ENCODE measurements around the gene PRMT1. TPM values are rescaled to one million over a fixed set of nuclear protein-coding genes. Genes with fewer than 3 reads are reported as not detected.
A peak's percentile ranks its signal among the peaks of the same experiment; 100 is the strongest.

The PRMT1 gene
- total and polyA plus RNA-seq, 4 donors, result 150 to 249 (median 204) TPM

GRCh38 chr19:49657493-49658138 is 19.5 kb upstream of the PRMT1 start:
- Histone ChIP-seq H3K4me3 (ENCODE audit: low read depth, low read length) (no peak overlapping the region), H3K9me3 (ENCODE audit: control insufficient read depth, insufficient read depth, low read length) (no peaks in the 10 kb centered on the region), H3K4me1 (ENCODE audit: control insufficient read depth, insufficient read depth, low read length) (no peaks in the 10 kb centered on the region), H3K27ac (ENCODE audit: low read depth, low read length) (no peak overlapping the region), H3K27me3 (ENCODE audit: control insufficient read depth, insufficient read depth, low read length) (no peaks in the 10 kb centered on the region), H3K36me3 (ENCODE audit: control insufficient read depth, insufficient read depth, low read length) (peaks cover 100% of the 10 kb centered on the region)
- DNase-seq (ENCODE audit: low read depth in 4 of 6, low spot score in 6 of 6), result no peak
- 94% methylated on average over 22 of the region's 22 CpGs for WGBS (ENCODE audit: insufficient coverage)

- Histone ChIP-seq H3K36me3 (ENCODE audit: control insufficient read depth, insufficient read depth, low read length) (peaks cover 100% of the 10 kb centered on the region), H3K4me1 (ENCODE audit: control insufficient read depth, insufficient read depth, low read length) (no peaks in the 10 kb centered on the region), H3K27me3 (ENCODE audit: control insufficient read depth, insufficient read depth, low read length) (no peaks in the 10 kb centered on the region), H3K9me3 (ENCODE audit: control insufficient read depth, insufficient read depth, low read length) (no peaks in the 10 kb centered on the region), H3K27ac (ENCODE audit: low read depth, low read length) (no peak overlapping the region), H3K4me3 (ENCODE audit: low read depth, low read length) (no peak overlapping the region)
- 95% methylated on average over 11 of the region's 15 CpGs for WGBS (ENCODE audit: insufficient coverage)
- no peak for DNase-seq (ENCODE audit: low read depth in 4 of 6, low spot score in 6 of 6)
These were observed 18.9 kb upstream of the PRMT1 start for GRCh38 chr19:49658139-49658517.

GRCh38 chr19:49658566-49659442 is 18.3 kb upstream of the PRMT1 start:
- Histone ChIP-seq H3K9me3 (ENCODE audit: control insufficient read depth, insufficient read depth, low read length) (no peaks in the 10 kb centered on the region), H3K27ac (ENCODE audit: low read depth, low read length) (no peak overlapping the region), H3K36me3 (ENCODE audit: control insufficient read depth, insufficient read depth, low read length) (peaks cover 94% of the 10 kb centered on the region), H3K27me3 (ENCODE audit: control insufficient read depth, insufficient read depth, low read length) (no peaks in the 10 kb centered on the region), H3K4me1 (ENCODE audit: control insufficient read depth, insufficient read depth, low read length) (peaks cover 5% of the 10 kb centered on the region), H3K4me3 (ENCODE audit: low read depth, low read length) (no peak overlapping the region)
- WGBS (ENCODE audit: insufficient coverage), result 96% methylated on average over 10 of the region's 12 CpGs
- no peak for DNase-seq (ENCODE audit: low read depth in 4 of 6, low spot score in 6 of 6)

DNA sequence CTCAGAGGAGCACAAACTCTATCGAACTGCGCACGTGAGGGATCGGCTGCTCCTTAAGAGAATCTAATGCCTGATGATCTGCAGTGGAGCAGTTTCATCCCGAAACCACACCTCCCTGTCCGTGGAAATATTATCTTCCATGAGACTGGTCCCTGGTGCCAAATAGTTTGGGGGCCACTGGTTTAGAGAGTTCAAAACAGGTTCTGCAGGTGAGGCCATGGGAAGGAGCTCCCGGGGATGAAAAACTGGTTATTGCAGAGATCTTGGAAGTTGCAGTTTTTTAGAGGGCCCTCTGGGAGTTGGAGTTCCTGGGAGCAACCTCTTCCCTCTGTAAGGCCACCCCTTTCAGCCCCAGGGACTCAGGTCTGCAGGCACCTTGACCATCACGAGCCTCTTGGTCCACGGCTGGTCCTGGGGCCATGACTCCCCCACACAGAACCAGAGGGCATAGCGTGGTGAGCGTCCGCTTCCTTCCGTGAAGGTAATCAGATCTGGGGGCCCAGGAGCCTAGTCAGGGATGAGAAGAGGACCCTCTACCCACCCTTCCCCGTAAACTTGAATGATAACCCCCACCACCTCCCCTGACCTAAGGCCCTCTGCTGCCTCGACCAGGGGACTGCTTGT is 16.6 kb upstream of the PRMT1 start:
- Histone ChIP-seq H3K4me3 (ENCODE audit: low read depth, low read length) (no peak overlapping the region), H3K9me3 (ENCODE audit: control insufficient read depth, insufficient read depth, low read length) (no peaks in the 10 kb centered on the region), H3K4me1 (ENCODE audit: control insufficient read depth, insufficient read depth, low read length) (peaks cover 21% of the 10 kb centered on the region), H3K27me3 (ENCODE audit: control insufficient read depth, insufficient read depth, low read length) (no peaks in the 10 kb centered on the region), H3K27ac (ENCODE audit: low read depth, low read length) (no peak overlapping the region), H3K36me3 (ENCODE audit: control insufficient read depth, insufficient read depth, low read length) (peaks cover 78% of the 10 kb centered on the region)
- WGBS (ENCODE audit: insufficient coverage), result 85% methylated on average over 6 of the region's 15 CpGs
- DNase-seq (ENCODE audit: low read depth in 4 of 6, low spot score in 6 of 6), result no peak

DNA sequence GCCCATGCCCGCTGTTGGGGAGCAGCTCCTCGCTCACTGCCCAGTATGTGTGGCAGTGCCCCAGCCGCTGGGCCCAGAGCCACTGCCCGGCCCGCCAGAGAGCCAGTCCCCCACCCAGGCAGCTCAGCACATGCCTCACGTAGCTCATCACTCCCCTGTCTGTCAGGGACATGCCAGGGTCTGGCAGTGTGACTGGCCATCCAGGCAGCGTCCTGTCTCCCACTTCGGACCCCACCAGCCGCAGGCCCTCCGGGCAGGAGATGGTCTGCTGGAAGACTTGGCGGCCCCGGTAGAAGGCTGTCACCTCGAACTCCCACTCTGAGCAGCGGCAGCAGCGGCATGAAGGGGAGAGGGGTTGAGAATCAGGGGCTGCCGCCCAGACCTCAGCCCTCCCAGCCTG is 15.1 kb upstream of the PRMT1 start:
- H3K36me3 ChIP-seq (ENCODE audit: control insufficient read depth, insufficient read depth, low read length), result peaks cover 62% of the 10 kb centered on the region
- WGBS (ENCODE audit: insufficient coverage), result 94% methylated on average over 15 of the region's 16 CpGs

DNA sequence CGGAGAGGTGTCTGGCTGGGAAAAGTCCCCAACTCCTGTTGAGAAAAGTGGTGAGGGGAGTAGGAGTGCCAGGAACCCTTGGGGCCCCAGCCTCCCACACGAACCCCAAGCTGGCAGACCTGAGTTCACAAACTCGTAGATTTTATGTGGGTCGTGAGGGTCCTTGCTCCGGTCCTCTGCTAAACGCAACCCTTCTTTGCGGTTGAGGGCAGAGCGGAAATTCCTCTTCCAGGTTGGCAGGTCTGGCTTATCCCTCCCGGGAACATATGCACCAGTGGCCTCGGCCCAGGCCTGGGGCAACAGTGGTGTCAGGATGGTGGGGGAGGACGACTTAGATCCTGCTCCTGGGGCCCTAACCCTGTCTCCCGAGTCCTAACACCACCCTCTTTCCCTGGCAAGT is 13.8 kb upstream of the PRMT1 start:
- Histone ChIP-seq H3K27ac (ENCODE audit: low read depth, low read length) (no peak overlapping the region), H3K9me3 (ENCODE audit: control insufficient read depth, insufficient read depth, low read length) (no peaks in the 10 kb centered on the region), H3K36me3 (ENCODE audit: control insufficient read depth, insufficient read depth, low read length) (peaks cover 50% of the 10 kb centered on the region), H3K27me3 (ENCODE audit: control insufficient read depth, insufficient read depth, low read length) (no peaks in the 10 kb centered on the region), H3K4me3 (ENCODE audit: low read depth, low read length) (no peak overlapping the region), H3K4me1 (ENCODE audit: control insufficient read depth, insufficient read depth, low read length) (peaks cover 35% of the 10 kb centered on the region)
- 92% methylated on average over 10 of the region's 12 CpGs for WGBS (ENCODE audit: insufficient coverage)
- no peak for DNase-seq (ENCODE audit: low read depth in 4 of 6, low spot score in 6 of 6)

More for the DNA sequence above, 15.1 kb upstream of the PRMT1 start:
- H3K27me3 ChIP-seq (ENCODE audit: control insufficient read depth, insufficient read depth, low read length), result no peaks in the 10 kb centered on the region
- no peak overlapping the region for H3K27ac ChIP-seq (ENCODE audit: low read depth, low read length)
- H3K4me3 ChIP-seq (ENCODE audit: low read depth, low read length), result no peak overlapping the region
- no peak for DNase-seq (ENCODE audit: low read depth in 4 of 6, low spot score in 6 of 6)
- H3K9me3 ChIP-seq (ENCODE audit: control insufficient read depth, insufficient read depth, low read length), result no peaks in the 10 kb centered on the region
- peaks cover 35% of the 10 kb centered on the region for H3K4me1 ChIP-seq (ENCODE audit: control insufficient read depth, insufficient read depth, low read length)

GRCh38 chr19:49664171-49665035 is 12.7 kb upstream of the PRMT1 start:
- under 1% methylated on average over 53 of the region's 53 CpGs for WGBS (ENCODE audit: insufficient coverage)
- DNase-seq (ENCODE audit: low read depth in 4 of 6, low spot score in 6 of 6), result peak in 4 of 6 donors; percentile 67 to 92 (median 82)
- Histone ChIP-seq H3K27me3 (ENCODE audit: control insufficient read depth, insufficient read depth, low read length) (no peaks in the 10 kb centered on the region), H3K36me3 (ENCODE audit: control insufficient read depth, insufficient read depth, low read length) (peaks cover 43% of the 10 kb centered on the region), H3K4me1 (ENCODE audit: control insufficient read depth, insufficient read depth, low read length) (peaks cover 35% of the 10 kb centered on the region), H3K9me3 (ENCODE audit: control insufficient read depth, insufficient read depth, low read length) (no peaks in the 10 kb centered on the region), H3K4me3 (ENCODE audit: low read depth, low read length) (peak overlapping the region; percentile 92), H3K27ac (ENCODE audit: low read depth, low read length) (peak overlapping the region; percentile 95)

- WGBS (ENCODE audit: insufficient coverage), result 0% methylated on average over 7 of the region's 7 CpGs
- Histone ChIP-seq H3K9me3 (ENCODE audit: control insufficient read depth, insufficient read depth, low read length) (no peaks in the 10 kb centered on the region), H3K4me1 (ENCODE audit: control insufficient read depth, insufficient read depth, low read length) (peaks cover 35% of the 10 kb centered on the region), H3K27me3 (ENCODE audit: control insufficient read depth, insufficient read depth, low read length) (no peaks in the 10 kb centered on the region), H3K36me3 (ENCODE audit: control insufficient read depth, insufficient read depth, low read length) (peaks cover 39% of the 10 kb centered on the region), H3K4me3 (ENCODE audit: low read depth, low read length) (peak overlapping the region; percentile 92), H3K27ac (ENCODE audit: low read depth, low read length) (peak overlapping the region; percentile 95)
- no peak for DNase-seq (ENCODE audit: low read depth in 4 of 6, low spot score in 6 of 6)
These were observed 12.1 kb upstream of the PRMT1 start for GRCh38 chr19:49665036-49665350.

Measured in spinal cord (tissue), 10 donors.